Measurements from ENCODE around the gene SCN2A.
"Not testable (repeated sequence)": the region's sequence is repeated elsewhere in the genome, so short reads cannot be mapped to it uniquely, and the experiment has no call there.

SCN2A gene

GRCh38 chr2:165253178-165253577, 14.0 kb downstream of the SCN2A start:
- DNase-seq, result no peak

GRCh38 chr2:165256618-165257017, 17.4 kb downstream of the SCN2A start:
- no peak for DNase-seq

- not testable (repeated sequence) for DNase-seq
Observed at GRCh38 chr2:165260347-165260746, 21.1 kb downstream of the SCN2A start.

DNA sequence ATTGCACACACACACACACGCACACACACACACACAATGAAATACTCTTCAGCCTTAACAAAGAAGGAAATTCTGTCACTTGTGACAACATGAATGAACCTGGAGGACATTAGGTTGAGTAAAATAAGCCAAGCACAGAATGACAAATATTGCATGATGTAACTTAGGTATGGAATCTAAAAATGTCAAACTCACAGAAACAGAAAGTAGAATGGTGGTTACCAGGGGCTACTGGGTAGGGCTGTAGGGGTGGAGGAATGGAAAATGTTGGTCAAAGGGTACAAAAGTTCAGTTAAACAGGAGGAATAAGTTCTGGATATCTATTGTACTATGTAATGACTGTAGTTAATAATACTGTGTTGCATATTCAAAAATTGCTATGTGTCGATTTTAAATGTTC, 29.5 kb downstream of the SCN2A start:
- no peak for DNase-seq

DNA sequence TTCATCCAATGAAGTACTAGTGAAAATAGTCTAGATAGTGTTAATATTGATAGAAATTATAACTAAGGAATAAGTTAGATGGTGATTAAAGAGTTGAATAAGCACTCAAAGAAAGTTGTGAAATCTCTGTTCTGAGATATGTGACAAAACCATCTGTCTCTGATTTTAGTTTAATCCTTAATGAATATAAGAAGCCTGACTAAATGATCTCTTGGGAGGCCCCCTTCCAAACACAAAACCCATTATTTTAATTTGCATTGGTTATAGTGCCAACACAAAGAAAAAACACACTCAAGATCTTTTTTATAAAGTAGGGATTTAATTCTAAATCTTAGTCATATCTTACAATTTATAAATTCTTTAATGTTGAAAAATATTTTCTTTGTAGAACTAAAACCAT, 34.0 kb downstream of the SCN2A start:
- DNase-seq, result no peak

DNA sequence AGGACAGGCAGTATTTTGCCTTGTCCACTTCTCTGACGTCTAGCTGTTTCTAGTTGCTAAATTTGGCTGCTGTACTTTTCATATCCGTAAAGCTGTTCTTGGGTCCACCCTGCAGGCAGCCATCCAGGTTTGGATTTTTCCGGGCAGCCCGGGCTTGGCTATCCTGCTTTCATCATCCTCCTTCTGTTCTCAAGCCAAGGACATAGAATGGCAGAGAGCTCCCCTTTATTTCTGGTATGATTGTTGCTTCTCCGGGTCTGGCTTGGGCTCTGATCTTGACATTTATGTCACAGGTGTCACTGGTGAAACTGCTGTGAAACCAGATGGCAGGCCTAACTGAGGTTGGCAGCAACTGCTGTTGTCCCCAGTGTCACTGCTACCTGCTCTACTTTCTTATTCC, 35.5 kb downstream of the SCN2A start:
- no peak for DNase-seq

- no peak for DNase-seq
Observed at GRCh38 chr2:165275932-165276331, 36.7 kb downstream of the SCN2A start.

- no peak for DNase-seq
Observed at GRCh38 chr2:165277295-165277694, 38.1 kb downstream of the SCN2A start.

DNA sequence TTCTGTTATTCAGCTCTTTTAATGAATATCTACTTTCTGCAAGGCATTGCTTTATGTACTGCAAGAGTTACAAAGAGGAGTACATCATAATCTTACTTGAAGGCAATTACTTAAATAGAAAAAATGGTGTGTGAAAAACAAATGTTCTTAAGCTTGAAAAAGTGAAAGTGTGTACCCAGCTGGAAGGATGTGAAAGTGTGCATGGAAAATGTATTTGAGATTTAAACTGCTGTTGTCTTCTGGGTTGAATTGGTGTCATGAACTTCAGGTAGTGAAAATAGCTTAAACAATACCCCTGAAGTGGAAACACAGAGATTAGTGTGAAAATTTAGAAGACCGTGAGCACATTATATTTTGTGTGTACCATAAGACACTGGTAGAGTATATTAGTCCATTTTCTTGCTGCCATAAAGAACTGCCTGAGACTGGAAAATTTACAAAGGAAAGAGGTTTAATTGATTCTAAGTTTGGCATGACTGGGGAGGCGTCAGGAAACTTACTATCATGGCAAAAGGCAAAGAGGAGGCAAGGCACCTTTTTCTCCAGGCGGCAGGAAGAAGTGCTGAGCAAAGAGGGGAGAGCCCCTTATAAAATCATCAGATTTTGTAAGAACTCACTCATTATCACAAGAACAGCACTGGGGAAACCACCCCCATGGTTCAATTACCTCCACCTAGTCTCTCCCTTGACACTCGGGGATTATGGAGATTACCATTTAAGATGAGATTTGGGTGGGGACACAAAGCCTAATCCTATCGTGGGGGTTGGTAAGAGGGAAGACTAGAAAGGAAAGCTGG, 38.8 kb downstream of the SCN2A start:
- no peak for DNase-seq

DNA sequence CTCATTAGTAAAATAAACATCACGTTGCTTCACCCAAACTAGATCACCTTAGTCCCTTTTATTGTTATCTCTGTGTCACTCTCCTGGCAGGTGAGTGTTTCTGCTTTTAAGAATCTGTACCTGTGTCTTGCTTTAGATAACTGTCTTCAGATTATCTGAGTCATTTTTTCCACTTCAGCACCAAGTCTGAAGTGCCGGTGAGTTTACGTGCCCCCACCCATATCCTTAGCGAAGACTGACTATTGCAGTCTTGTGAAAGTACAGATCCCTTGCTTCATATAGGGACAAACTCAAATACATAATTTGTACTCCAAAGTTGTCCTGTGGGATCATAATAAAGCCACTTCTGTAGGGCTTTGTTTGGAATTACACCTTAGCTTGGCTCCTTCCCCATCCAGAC, 41.1 kb downstream of the SCN2A start:
- no peak for DNase-seq

DNA sequence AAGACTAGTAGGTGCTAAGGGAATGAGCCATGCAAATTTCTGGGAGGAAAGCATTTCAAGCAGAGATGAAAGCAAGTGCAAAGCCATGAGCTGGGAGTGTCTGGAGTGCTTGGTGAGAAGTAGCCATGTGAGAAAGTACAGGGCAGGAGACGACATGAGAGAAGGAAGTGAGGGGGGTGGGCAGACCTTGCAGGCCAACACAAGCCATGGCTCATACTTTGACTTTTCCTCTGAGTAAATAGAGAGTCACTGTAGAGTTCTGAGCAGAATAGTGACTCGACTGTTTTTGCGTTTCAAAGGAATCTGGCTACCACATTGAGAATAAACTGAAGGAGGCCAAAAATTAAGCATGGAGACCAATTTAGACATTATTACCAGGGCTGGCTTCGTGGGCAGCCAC, 42.2 kb downstream of the SCN2A start:
- DNase-seq, result no peak

GRCh38 chr2:165283342-165283741, 44.1 kb downstream of the SCN2A start:
- DNase-seq, result no peak

- DNase-seq, result no peak
Observed at GRCh38 chr2:165287094-165287778, 48.0 kb downstream of the SCN2A start.

DNA sequence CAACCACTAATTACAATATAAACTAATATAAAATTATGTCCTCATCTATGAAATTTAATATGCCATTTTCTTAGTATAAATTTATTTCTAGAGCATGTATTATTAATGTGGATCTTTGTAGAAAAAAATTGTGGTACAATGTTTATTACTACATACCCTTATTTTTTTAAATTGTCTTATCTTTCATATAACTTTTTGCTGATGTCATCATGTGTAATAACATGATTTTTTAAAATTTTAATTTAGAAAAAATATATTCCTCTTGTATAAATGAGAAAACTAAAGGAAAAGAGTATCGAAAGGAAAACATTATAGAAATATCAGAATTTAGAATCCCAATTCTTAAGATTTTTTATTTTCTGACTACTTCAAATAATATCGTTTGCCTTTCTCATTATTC, 49.9 kb downstream of the SCN2A start:
- DNase-seq, result no peak

- DNase-seq, result peak; percentile 70
Observed at GRCh38 chr2:165293440-165294420, 54.5 kb downstream of the SCN2A start.

DNA sequence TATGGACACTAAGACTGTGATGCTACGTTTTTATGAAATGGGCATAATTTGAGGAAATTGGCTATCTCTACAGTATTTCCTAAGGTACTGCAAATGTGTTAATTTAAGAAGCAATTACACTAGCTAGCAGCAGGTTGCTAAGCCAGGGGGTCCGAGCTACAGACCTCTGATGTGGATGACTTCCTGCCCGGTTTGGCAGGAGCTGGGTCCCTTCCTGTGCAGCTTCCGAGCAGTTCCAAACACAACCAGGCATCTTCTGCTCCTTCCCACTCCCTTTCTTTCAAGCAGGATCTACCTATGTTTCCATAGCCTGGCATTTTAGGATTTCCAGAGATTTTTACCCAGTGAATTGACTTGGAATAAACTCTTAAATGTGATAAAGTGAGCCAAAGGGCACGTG, 55.7 kb downstream of the SCN2A start:
- DNase-seq, result no peak

- no peak for DNase-seq
Observed at GRCh38 chr2:165295643-165296042, 56.4 kb downstream of the SCN2A start.

DNA sequence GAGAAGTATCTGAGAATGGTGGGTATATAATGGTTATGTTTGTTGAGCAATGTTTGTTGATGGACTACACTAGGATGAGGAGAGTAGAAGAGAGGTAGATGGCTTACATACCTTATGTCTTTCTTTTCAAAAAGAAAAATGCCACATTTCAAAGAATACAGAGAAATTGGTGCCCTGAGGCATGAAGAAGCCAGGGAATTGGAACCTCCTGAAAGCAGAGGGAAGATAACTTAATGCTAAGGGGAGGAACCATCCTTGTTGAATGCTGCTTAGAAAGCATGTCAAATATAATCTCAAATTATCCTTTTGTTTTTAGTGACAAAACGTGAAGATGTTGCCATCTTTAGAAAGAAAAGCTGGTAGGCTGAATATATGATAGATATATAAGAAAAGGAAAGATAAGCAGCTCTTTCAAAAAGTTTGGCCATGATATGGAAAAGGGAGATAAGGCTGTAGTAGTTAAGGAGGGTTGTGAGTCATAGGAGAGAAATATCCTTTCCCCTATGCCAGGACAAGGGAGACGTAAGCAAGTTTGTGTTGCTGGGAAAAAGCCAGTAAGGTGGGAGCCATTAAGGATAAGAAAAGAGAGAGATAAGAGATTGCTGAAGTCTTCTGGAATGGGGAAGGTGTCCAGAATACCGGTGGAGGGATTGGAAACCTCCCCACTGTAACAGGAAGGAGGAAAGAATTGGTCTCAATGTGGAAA, 66.3 kb downstream of the SCN2A start:
- DNase-seq, result no peak

- DNase-seq, result no peak
Observed at GRCh38 chr2:165307317-165307716, 68.1 kb downstream of the SCN2A start.

GRCh38 chr2:165311949-165312348, 72.7 kb downstream of the SCN2A start:
- no peak for DNase-seq

DNA sequence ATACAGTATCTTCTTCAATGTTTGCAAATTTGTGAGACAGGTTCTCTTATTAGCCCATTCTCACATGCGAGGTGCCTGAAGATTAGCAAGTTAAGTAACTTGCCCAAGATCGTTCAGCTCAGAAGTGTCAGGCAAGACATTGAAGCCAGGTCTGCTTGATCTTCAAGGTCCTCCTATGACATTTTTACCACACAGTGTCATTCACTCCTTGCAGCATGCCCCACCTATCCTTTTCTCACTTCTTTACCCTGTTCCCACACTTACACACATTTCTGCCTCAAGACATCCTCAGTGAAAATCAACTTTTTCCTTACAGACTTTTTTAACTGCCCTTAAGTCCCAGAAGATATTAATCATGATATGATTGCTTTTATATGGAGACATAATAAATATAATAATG, 73.8 kb downstream of the SCN2A start:
- DNase-seq, result no peak

DNA sequence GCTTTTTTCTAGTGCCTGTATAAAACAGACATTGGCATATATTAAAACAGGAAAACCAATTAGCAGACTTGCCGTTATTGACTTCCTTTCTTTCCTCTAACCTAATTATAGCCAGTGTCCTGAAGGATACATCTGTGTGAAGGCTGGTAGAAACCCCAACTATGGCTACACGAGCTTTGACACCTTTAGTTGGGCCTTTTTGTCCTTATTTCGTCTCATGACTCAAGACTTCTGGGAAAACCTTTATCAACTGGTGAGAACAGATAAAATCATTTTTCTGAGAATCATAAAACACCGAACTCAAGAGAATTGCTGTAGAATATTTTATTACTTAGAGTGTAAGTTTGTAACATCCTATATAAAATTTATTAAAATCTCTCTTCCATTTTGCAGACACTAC, 74.3 kb downstream of the SCN2A start:
- DNase-seq, result no peak

- no peak for DNase-seq
Observed at GRCh38 chr2:165328272-165328671, 89.1 kb downstream of the SCN2A start.
